AG20443 (cell line): ENCODE results near the gene ECSCR.

Experiments used
- DNase-seq: peaks from one replicate; pipeline ENCODE4 v3.0.0; 2012; ENCODE audit warnings: low spot score, mixed read lengths

Gene ECSCR

GRCh38 chr5:139473565-139473964 lies 11.0 kb upstream of the ECSCR start:
- peak; percentile 48 for DNase-seq

DNA sequence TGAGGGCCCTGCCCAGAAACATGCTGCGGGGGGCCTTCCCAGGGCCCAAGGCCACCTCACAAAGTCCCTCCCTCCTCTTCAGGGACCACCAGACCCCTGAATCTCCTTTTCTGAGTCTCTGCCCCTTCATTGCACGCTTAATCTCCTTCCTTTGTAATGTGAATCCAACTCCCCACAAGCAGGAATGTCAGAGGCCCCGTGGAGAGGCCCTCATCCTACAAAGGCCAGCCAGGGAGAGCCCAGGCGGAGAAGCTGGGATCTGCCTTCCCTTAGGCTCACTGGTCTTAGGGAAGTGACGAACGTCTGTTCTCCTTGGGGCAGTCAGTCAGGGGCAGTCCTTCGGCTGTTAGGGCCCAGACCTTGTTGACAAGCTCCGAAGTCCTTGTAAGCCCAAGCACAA lies 10.6 kb upstream of the ECSCR start:
- DNase-seq = no peak

DNA sequence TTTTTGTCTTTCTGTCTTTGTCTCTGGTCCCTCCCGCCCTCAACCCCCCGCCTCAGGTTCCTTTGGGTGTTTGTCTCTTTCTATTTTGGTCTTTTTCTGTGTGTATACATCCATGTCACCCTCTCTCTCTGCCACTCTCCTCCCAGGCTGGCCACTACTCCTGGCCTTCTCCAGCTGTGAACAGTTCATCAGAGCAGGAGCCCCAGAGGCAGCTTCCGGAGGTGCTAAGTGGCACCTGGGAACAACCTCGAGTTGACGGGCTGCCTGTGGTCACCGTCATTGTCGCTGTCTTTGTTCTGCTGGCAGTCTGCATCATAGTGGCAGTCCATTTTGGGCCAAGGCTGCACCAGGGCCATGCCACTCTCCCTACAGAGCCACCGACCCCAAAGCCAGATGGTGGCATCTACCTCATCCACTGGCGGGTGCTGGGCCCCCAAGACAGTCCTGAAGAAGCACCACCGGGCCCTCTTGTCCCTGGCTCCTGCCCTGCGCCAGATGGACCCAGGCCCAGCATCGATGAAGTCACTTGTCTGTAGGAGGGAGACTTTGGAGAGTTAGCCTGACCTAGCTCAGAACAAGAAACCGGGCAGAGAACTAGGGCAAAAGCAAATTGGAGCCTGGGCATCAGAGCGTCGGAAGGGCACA lies 10.0 kb upstream of the ECSCR start:
- DNase-seq = no peak

DNA sequence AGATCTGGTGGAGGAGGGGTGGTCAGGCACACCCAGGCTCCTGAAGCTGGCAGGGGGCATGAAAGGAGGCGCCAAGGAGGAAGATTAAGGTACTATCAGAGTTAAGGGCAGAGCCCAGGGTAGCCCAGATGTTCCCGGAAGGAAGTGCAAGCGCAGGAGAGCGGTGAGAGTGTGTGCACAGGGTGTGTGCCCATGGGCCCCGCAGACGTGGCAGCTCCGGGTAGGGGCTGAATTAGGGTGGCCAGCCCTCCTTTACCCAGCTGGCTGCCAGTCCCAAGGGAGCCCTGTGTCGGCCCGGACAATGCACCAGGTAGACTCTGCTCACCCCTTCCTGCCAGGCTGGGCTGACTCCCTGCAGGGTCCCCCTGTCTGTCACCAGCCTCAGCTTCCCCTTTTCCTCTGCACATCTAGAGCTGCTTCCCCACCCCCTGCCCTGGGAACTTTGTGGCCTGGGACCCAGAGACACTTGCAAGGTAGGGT lies 8.3 kb upstream of the ECSCR start, which contains the start of gene SMIM33:
SMIM33 (plus strand) TSS at position 184 of the 480 bp plus-strand sequence; CDS start at position 302, 118 bp downstream.
- DNase-seq = no peak

DNA sequence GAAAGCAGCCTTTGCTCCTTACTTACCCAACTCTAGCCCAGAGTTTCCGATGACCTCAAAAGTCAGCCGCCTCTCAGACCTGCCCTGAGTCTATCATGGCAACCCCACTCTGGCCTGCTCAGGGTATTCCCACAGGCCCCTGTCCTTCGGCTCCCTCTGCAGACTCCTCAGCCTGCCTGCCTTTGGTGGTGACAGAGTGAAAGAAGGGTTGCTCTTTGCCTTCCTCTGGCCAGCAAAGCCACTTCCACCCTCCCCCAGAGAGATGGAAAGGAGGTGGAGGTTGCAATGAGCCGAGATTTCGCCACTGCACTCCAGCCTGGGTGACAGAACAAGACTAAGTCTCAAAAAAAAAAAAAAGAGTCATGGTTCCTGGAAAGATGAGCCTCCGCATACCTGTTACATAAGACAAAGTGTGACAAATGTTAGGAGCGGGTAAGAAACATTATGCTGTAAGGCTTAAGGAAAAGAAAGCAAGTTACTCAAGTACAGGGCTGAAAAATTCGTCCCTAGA lies 5.9 kb upstream of the ECSCR start:
- no peak for DNase-seq

DNA sequence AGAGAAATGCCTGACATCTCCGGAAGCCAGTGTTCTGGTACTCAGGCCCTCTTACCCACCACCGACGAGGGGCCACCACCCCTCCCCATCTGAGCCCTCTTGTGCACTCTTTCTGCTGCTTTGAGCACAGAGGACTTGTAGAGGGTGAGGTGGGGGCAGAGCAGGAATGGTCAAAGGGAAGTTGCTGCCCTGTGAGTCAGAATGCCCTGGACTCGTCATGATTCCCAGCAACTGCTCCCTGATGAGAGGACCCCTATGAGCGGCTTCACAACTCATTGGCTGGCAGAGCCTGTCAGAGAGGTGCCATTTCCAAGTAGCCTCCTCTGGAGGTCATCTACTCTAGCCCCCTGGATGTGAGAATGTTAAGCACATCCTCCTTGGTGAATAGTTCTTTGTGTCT lies 845 bp downstream of the ECSCR start:
- DNase-seq = peak; percentile 73

GRCh38 chr5:139461176-139461575 lies 1.4 kb downstream of the ECSCR start:
- DNase-seq = no peak

GRCh38 chr5:139460455-139460854 lies 2.1 kb downstream of the ECSCR start:
- no peak for DNase-seq

DNA sequence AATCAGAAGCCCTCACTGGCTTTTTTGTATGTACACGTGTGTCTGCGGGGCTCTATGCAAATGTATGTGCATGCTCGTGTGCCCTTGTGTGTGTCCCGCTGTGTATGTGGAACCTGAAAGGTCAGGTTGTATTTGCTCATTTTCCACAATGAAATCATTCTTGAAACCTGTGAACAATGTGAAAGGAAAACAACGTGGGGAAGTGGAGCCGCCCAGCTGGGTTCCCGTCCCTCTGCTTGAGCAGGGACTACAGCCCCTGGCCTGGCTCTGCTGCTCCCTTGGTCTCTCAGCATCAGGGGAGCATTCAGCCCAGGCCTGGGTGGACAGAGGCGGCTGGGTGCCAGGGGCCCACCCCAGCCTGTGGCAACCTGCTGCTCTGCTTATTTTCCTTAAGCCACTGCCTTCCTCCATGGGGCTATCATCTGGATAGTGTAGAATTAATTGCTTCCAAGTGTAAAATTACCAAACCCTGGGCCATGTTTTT lies 3.0 kb downstream of the ECSCR start:
- no peak for DNase-seq

- DNase-seq = peak; percentile 90
These were observed 3.7 kb downstream of the ECSCR start for GRCh38 chr5:139458580-139459407.

GRCh38 chr5:139457653-139458306 lies 4.8 kb downstream of the ECSCR start:
- DNase-seq = no peak

DNA sequence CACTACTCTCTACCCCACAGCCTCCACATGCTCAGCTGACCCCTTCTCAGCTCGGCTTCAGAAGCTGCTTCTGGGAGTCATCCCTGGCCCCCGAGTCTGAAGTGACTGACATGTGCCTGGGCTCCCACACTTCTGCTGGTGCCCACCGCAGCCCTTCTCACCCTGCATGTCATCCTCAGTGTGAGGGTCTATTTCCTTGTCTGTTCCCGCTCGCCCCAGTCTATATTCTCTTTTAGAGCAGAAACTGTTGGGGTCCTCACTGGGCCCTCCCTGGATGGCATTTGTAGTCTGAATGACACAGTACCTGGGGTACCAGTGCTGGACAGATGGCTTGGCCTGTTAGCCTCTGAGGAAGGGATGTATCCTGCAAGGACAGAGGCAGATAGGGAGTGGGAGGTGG lies 5.3 kb downstream of the ECSCR start:
- no peak for DNase-seq

DNA sequence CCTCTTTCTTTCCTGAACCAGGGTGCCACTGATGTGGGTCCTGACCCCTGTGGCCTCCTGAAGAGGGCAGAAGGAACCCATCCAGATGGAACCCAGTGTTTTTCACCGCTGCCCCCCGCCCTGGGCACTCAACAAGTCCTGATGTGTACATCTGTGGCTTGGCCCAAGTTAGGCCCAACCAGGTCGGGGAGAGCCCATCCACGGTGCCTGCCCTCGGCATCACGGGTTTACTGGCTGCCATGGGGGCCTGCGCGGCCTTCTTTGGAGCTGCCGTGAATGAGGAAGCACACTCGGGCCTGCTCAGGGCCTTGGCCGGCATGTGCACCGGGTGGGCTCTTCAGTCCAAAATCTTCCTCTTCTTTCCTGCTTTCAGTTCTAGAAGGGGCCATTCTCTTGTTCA lies 5.8 kb downstream of the ECSCR start:
- no peak for DNase-seq

DNA sequence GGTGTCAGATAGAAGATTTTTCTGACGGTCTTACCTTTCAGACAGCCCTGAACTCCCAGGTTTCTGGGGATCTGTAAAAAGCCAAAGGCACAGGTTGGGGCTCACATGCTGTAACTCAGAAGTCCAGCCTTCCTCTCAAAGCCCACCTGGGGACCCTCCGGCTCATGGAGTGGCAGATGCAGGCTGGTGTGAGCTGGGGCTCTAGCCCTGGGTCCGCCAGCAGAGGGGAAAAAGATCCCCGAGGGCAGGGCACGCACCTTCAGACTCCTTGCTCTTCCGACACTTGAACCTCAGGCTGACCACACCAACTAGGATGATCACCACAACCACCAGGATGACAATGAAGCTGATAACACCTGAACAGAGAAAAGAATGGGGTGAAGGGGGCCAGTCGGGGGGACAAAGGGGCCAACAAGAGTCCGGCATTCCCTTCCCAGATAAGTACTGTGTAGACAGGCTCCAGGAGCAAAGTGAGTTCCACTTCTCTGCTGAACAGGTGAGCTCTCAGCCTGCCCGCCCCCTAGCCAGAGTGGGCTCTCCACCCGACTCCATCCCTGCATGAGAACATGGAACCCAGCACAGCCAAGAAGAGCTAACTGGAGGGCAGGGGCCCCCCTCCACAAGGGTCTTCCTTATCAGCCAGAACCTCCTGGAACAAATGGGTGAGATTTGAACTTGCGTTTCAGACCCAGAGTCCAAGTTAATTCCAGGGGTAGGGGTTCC lies 7.8 kb downstream of the ECSCR start:
- no peak for DNase-seq

DNA sequence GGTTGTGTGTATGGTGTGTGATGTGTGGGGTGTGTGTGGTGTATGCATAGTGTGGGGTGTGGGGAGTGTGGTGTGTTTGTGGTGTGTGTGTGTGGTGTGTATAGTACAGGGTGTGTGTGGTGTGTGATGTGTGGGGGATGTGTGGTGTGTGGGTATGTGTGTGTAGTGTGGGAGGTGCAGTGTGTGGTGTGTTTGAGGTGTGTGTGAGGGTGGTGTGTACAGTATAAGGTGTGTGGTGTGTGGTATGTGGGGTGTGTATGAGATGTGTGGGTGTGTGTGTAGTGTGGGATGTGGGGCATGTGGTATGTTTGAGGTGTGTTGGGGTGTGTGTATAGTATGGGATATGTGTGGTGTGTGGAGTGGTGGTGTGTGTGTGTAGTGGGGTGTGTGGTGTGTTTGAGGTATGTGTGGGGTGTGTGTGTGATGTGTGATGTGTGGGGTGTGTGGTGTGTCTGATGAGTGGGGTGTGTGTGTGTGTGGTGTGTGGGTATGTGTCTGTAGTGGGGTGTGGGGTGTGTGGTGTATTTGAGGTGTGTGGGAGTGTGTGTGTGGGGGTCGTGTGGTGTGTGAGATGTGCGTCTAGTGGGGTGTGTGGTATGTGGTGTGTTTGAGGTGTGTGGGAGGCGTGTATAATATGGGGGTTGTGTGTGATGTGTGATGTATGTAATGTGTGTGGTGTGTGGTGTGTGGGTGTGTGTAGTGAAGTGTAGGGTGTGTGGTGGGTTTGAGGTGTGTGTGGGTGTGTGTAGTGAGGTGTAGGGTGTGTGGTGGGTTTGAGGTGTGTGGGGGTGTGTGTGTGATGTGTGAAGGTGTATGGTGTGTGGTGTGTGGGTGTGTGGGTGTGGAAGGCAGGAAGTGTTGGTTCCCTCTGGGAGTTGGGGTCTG lies 8.6 kb downstream of the ECSCR start:
- DNase-seq = no peak

DNA sequence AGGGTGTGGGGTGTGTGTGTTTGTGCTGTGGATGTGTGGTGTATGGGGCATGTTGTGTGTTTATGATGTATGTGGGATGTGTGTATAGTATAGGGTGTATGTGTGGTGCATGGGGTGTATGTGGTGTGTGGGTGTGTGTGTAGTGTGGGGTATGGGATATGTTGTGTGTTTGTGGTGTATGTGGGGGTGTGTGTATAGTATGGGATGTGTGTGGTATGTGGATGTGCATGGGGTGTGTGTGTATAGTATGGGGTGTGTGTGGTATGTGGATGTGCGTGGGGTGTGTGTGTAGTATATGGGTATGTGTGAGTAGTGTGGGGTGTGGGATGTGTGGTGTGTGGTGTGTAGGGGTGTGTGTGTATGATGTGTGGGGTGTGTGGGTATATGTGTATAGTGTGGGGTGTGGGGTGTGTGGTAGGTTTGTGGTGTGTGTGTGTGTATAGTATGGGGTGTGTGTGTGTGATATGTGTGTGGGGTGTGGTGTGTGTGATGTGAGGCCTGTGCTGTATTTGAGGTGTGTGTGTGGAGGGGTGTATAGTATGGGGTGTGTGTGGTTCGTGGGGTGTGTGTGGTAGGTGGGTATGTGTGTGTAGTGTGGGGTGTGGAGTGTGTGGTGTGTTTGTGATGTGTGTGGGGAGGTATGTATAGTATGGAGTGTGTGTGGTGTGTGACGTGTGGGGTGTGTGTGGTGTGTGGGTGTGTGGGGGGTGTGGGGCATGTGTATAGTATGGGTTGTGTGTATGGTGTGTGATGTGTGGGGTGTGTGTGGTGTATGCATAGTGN lies 10.5 kb downstream of the ECSCR start:
- DNase-seq = no peak

DNA sequence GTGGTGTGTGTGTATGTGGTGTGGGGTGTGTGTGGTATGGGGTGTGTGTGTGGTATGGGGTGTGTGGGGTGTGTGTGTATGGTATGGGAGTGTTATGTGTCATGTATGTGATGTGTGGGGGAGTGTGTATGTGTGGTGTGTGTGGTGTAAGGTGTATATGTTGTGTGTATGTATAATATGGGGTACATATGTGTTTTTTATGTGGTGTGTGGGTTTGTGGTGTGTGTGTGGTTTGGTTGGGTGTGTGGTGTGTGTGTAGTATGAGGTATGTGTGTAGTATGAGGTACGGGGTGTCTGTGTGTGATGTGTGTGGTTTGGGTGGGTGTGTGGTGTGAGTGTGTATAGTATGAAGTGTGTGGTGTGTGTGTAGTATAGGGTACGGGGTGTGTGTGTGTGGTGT lies 11.4 kb downstream of the ECSCR start:
- DNase-seq = no peak

DNA sequence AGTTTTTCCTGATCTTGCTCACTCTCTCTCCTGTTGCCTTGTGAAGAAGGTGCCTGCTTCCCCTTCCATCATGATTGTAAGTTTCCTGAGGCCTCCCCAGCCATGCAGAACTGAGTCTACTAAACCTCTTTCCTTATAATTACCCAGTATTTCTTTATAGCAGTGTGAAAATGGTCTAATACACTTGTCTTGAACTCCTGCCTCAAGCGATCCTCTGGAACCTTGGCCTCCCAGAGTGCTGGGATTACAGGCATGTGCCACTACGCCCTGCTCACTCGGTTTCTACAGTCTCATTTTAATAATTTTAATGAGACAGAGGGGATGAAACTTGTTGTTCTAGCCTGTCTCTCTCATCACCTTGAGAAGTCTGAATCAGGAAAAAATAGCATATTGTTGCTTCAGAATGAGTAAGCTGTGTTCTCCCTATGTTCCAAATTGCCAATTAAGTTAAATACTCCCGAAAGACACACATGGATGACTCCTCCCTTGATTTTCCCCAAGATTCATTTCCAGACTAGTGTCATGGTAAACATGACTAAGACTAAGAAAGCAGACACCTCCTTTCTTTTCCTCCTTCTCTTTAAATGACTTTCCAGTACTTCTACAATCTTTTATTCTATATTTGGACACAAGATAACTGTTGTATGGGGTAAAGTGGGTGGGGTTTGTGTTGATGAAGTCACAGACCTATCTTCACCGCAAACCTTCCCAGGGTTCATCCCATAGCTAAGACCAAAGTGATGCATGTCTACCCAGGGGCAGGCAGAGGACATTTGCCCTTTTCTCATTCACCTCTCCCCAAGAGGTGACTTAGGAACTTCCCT lies 15.4 kb downstream of the ECSCR start:
- no peak for DNase-seq
